ENCODE data around the gene TTC28.

- TF ChIP-seq POLR2A (IDR thresholded peaks at IDR 0.05) (no peak), CTCF (IDR thresholded peaks at IDR 0.05) (no peak)
Measured at GRCh38 chr22:27966168-27967064, 713.2 kb downstream of the TTC28 start.

All from gastroesophageal sphincter (tissue), 3 donors.